Epithelial cell of prostate (primary cell): Measurements from ENCODE around the gene GPT2.
"Not testable (repeated sequence)": the region's sequence is repeated elsewhere in the genome, so short reads cannot be mapped to it uniquely, and the experiment has no call there.

Experiments used
- DNase-seq: peaks from one replicate; pipeline ENCODE4 v3.0.0-alpha.2; 2011; ENCODE audit warnings: low read depth, low spot score
- H3K27ac ChIP-seq: fragments of 450-650 bp; 2 replicates; pipeline ENCODE4 v1.5.1; 2017; ENCODE audit warnings: mild to moderate bottlenecking

The GPT2 gene

GRCh38 chr16:46918400-46918799 is 34.2 kb downstream of the GPT2 start:
- H3K27ac ChIP-seq: no peak overlapping the region
- DNase-seq: no peak

DNA sequence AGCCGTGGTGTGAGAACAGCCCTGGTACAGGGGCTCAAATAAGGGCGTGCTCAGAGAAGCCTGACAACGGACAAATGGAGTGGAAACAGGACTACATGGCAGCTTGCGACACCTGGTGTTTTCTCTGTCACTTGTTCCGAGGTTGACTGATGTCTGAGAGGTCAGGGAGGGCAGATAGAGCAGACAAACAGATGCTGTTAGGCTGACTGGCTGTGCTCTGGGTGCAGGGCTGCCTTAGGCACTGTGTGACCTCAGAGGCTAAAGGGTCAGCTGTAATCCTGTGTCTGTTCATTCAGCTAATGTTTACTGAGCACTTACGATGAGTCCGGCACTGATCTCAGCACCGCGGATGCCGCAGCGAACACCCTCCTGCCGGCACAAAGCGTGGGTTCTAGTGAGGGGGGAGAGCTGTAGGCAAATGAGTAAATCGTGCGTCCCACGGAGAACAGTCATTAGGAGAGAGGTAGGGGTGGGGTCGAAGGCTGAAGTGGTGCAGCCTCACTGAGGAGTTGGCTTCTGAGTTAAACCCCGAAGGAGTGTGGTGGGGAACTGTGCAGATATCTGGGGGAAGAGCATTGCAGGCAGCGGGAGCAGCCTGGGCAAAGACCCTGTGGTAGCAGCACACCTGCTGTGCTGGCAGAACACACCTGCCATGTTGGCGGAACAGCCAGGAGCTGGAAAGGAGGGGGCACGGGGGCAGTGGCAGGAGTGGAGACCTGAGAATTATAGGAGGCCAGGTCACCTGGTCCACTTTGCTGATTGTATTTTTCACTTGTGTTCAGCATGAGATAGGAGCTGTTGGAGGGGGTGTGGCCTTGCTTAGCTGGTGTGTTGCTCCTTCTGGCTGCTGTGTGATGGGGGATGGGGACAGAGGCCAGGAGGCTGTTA is 35.0 kb downstream of the GPT2 start:
- no peak for DNase-seq
- no peak overlapping the region for H3K27ac ChIP-seq

DNA sequence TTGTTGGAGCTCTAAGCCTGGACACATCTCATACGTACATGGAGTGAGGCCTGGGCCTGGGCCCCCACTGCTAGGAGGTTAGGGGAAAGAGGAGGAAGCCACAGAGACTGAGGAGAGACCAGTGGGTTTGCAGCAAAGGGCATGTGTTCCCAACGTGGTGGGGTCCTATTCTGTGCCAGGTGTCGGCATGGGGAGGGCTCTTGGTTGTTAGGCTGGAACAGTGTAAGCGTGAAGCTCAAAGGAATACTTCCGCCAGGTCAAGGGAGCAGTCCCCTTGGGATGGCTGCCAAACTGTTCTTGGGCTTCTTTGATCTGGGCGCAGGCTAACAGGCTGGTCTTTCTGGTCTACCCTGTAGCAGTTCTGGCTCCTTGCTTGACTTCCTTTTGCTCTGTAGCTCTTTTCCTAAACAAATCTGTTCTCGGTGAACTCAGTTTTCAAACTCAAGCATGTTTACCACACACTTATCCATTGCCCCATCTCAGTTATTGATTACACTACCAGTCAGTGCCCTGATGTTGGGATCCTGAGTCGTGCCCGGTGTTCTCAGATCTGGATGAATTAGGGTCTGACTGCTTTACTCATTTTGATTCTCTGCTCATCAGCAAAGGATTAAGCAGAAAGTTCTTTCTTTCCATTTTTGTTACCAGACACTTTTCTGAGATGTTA is 36.4 kb downstream of the GPT2 start:
- H3K27ac ChIP-seq: no peak overlapping the region
- no peak for DNase-seq

DNA sequence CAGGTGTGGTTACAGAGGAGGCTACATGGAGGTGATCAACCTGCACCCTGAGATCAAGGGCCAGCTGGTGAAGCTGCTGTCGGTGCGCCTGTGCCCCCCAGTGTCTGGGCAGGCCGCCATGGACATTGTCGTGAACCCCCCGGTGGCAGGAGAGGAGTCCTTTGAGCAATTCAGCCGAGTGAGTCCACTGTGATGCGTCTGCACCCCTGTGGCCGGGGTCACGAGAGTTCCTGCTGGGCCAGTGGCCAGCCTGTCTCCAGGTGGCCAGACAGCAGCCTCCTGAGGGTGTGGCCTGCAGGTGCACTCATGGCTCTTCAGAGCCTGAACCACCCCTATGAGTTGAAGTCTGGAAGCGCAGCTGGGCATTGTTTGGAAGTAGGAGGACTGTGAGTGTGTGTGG is 38.1 kb downstream of the GPT2 start:
- H3K27ac ChIP-seq: no peak overlapping the region
- DNase-seq: no peak

DNA sequence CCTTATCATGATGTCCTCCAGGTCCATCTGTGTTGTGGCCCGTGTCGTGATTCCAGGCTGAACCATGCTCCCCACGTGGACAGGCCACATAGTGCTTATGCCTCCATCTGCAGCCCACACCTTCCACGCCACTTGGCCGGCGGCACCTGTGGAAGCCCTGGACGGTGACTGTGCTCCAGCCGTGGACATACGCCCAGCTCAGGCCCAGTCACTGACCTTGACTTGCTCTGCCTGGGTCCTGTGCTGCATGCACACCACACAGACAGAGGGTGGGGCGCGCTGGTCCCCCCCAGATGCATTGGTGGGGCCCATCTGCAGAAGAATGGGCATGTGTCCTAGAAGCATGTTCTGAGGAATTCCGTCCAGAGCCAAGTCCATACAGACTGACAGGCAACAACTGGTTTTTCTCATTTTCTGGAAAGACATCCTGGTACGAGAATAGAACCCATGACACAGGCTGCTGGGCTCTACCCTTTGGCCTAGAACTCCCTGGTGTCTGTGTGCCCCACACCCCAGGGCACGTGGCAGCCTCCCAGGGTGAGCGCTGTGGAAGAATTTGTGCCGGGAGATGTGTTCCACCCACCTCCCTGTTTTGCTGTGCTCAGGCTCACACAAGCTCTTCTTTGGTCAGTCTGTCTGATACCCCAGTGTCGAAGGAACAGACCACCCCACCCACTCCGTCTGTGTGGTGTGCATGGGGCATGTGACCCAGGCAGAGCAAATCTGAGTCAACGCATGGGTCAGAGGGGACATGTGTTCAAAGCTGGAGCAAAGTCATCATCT is 39.5 kb downstream of the GPT2 start:
- no peak for DNase-seq
- H3K27ac ChIP-seq: no peak overlapping the region

- no peak for DNase-seq
- H3K27ac ChIP-seq: no peak overlapping the region
Measured at GRCh38 chr16:46924402-46924801, 40.2 kb downstream of the GPT2 start.

GRCh38 chr16:46926470-46927225 is 42.5 kb downstream of the GPT2 start:
- H3K27ac ChIP-seq: no peak overlapping the region
- no peak for DNase-seq

- H3K27ac ChIP-seq: no peak overlapping the region
- no peak for DNase-seq
Measured at GRCh38 chr16:46927273-46927672, 43.1 kb downstream of the GPT2 start.

DNA sequence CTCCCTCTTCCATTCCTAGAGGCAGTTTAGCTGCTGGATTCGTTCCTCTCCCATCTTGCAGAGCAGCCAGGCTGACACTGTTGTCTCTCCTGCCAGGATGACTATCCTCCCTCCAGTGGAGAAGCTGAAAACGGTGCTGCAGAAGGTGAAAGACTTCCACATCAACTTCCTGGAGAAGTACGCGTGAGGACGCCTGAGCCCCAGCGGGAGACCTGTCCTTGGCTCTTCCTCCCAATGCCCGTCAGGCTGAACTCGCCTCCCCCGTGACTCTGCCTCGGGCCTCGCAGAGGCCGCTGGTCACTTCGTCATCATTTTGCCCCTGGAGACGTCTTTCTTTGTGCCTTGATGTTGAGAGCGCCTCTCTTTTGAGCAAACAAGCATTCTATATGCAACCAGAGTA is 44.6 kb downstream of the GPT2 start:
- no peak for DNase-seq
- H3K27ac ChIP-seq: no peak overlapping the region

- no peak for DNase-seq
- no peak overlapping the region for H3K27ac ChIP-seq
Measured at GRCh38 chr16:46929378-46930332, 45.5 kb downstream of the GPT2 start.

DNA sequence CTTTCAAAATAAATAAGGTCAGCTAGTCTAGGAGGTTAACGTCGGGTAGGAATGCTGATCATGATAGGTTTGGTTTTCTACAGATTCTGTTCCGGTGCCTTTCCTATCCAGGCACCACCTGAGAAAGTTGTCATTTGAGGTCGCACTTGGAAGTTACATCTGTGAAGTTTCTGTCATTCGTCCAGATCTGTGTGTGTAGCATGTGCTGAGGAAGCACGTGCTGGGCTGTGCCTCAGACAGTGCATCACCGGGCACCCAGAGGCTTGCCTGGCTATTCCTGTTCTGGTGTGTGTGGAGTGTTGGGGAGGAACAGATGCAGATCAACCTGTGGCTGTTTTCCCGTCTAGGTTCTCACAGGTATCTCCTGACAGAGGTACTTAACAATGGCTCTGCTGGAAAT is 46.7 kb downstream of the GPT2 start:
- no peak overlapping the region for H3K27ac ChIP-seq

DNA sequence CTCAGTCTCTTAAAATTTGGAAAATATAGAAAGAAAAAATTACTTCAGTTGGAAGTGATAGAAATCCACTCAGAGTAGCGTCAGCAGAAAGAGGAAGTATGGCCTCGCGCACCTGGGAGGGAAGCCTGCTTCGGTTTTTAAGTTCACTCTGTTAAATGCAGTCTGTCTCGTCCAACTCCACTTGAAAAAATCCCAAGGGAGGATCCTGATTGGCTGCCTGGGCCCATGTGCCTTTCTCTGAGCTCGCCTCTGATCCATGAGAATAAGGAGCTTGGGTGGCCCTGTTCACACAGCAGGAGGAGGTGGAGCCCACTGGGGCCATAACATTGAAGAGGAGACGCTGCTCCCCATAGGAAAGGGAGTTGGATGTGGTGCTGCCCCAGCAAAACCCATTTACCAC is 48.6 kb downstream of the GPT2 start:
- DNase-seq: no peak

More for the DNA sequence above, 46.7 kb downstream of the GPT2 start:
- no peak for DNase-seq

GRCh38 chr16:46937536-46937935 is 53.4 kb downstream of the GPT2 start:
- H3K27ac ChIP-seq: no peak overlapping the region

More for the DNA sequence above, 48.6 kb downstream of the GPT2 start:
- no peak overlapping the region for H3K27ac ChIP-seq

GRCh38 chr16:46944713-46945112 is 60.6 kb downstream of the GPT2 start:
- DNase-seq, H3K27ac ChIP-seq: not testable (repeated sequence)

More at GRCh38 chr16:46937536-46937935, 53.4 kb downstream of the GPT2 start:
- no peak for DNase-seq

- DNase-seq: no peak
- no peak overlapping the region for H3K27ac ChIP-seq
Measured at GRCh38 chr16:46947900-46948547, 63.9 kb downstream of the GPT2 start.

GRCh38 chr16:46948548-46949166 is 64.5 kb downstream of the GPT2 start:
- no peak for DNase-seq
- H3K27ac ChIP-seq: no peak overlapping the region

GRCh38 chr16:46949241-46949892 is 65.2 kb downstream of the GPT2 start:
- no peak for DNase-seq
- no peak overlapping the region for H3K27ac ChIP-seq

DNA sequence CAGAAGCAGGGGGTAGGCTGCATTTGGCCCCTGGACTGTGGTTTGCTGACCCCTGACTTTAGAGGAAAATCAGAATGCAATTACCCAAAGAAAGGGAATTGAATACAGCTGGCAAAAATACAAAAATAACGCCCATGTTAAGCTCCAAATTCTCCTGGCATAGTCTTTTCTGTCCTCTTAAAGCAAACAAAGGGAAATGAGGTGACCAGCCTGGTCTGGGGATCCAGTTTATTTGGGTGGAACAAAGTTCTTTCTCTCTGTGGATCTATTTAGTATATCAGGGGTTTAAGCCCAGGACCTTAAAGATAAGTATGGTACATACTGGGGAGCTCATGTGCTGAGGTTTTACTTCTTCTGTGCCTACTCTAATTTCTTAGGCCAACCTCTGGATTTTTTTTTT is 65.8 kb downstream of the GPT2 start:
- DNase-seq: no peak
- H3K27ac ChIP-seq: no peak overlapping the region
